Measurements from ENCODE around the gene FAM135A.
A peak's percentile ranks its signal among the peaks of the same experiment; 100 is the strongest.

FAM135A gene

GRCh38 chr6:70413114-70413991, at the start of gene FAM135A:
Gene FAM135A, plus strand, starts transcription at chr6:70413508. Its CDS starts 14,835 bp downstream, at chr6:70428343.
- peak; percentile 98 for DNase-seq (ENCODE audit: low read depth)

- DNase-seq (ENCODE audit: low read depth) = no peak
Measured at GRCh38 chr6:70363741-70364493, 49.4 kb upstream of the FAM135A start.

GRCh38 chr6:70369332-70369950, 43.9 kb upstream of the FAM135A start:
- DNase-seq (ENCODE audit: low read depth) = peak; percentile 67

GRCh38 chr6:70370496-70370895, 42.8 kb upstream of the FAM135A start:
- DNase-seq (ENCODE audit: low read depth) = no peak

GRCh38 chr6:70371454-70372105, 41.7 kb upstream of the FAM135A start:
- DNase-seq (ENCODE audit: low read depth) = peak; percentile 80

GRCh38 chr6:70375166-70375565, 38.1 kb upstream of the FAM135A start:
- DNase-seq (ENCODE audit: low read depth) = peak; percentile 63

GRCh38 chr6:70375882-70376281, 37.4 kb upstream of the FAM135A start:
- no peak for DNase-seq (ENCODE audit: low read depth)

- no peak for DNase-seq (ENCODE audit: low read depth)
Measured at GRCh38 chr6:70376628-70377027, 36.7 kb upstream of the FAM135A start.

GRCh38 chr6:70377372-70377771, 35.9 kb upstream of the FAM135A start:
- DNase-seq (ENCODE audit: low read depth) = no peak

- no peak for DNase-seq (ENCODE audit: low read depth)
Measured at GRCh38 chr6:70379473-70380013, 33.8 kb upstream of the FAM135A start.

GRCh38 chr6:70380252-70380651, 33.1 kb upstream of the FAM135A start:
- no peak for DNase-seq (ENCODE audit: low read depth)

GRCh38 chr6:70380771-70381416, 32.4 kb upstream of the FAM135A start:
- no peak for DNase-seq (ENCODE audit: low read depth)

GRCh38 chr6:70381417-70381782, 31.9 kb upstream of the FAM135A start:
- DNase-seq (ENCODE audit: low read depth) = no peak

GRCh38 chr6:70385901-70386300, 27.4 kb upstream of the FAM135A start:
- DNase-seq (ENCODE audit: low read depth) = no peak

- DNase-seq (ENCODE audit: low read depth) = no peak
Measured at GRCh38 chr6:70388814-70389213, 24.5 kb upstream of the FAM135A start.

GRCh38 chr6:70389261-70389660, 24.0 kb upstream of the FAM135A start:
- DNase-seq (ENCODE audit: low read depth) = no peak

GRCh38 chr6:70390067-70390466, 23.2 kb upstream of the FAM135A start:
- DNase-seq (ENCODE audit: low read depth) = no peak

- DNase-seq (ENCODE audit: low read depth) = no peak
Measured at GRCh38 chr6:70391492-70391891, 21.8 kb upstream of the FAM135A start.

GRCh38 chr6:70394518-70395300, 18.6 kb upstream of the FAM135A start:
- DNase-seq (ENCODE audit: low read depth) = no peak

- no peak for DNase-seq (ENCODE audit: low read depth)
Measured at GRCh38 chr6:70395301-70395672, 18.0 kb upstream of the FAM135A start.

- DNase-seq (ENCODE audit: low read depth) = no peak
Measured at GRCh38 chr6:70396163-70396562, 17.1 kb upstream of the FAM135A start.

All from EH (cell line).